MM.1S (cell line): ENCODE data around the gene SIN3A.

Source experiments
- DNase-seq: peaks from one replicate; pipeline ENCODE4 v3.0.0-alpha.2; 2015
- H2AFZ ChIP-seq: fragments of 300-600 bp; sonication (generic); 2 replicates; pipeline ENCODE4 v1.6.0; 2016; ENCODE audit warnings: antibody characterized with exemption, low read length
- H3F3A ChIP-seq: fragments of 300-600 bp; sonication (generic); 2 replicates; pipeline ENCODE4 v1.6.1; 2016; ENCODE audit warnings: mild to moderate bottlenecking, antibody characterized with exemption, low read length, moderate library complexity, mixed read lengths; ENCODE audit not compliant: insufficient read depth
- H3K27ac ChIP-seq: fragments of 300-600 bp; sonication (generic); 2 replicates; pipeline ENCODE4 v1.5.1; 2016; ENCODE audit warnings: mild to moderate bottlenecking, low read length
- H3K27me3 ChIP-seq: fragments of 300-600 bp; sonication (generic); replicated peaks from 2 replicates; pipeline ENCODE4 v1.6.0; 2016; ENCODE audit warnings: low read length; ENCODE audit not compliant: insufficient read depth
- H3K36me3 ChIP-seq: fragments of 300-600 bp; sonication (generic); replicated peaks from 2 replicates; pipeline ENCODE4 v1.6.1; 2016; ENCODE audit warnings: mild to moderate bottlenecking, low read length, mixed read lengths; ENCODE audit not compliant: insufficient read depth
- H3K4me1 ChIP-seq: fragments of 300-600 bp; sonication (generic); 2 replicates; pipeline ENCODE4 v1.6.1; 2016; ENCODE audit warnings: low read length, mixed read lengths
- H3K4me2 ChIP-seq: fragments of 300-600 bp; sonication (generic); 2 replicates; pipeline ENCODE4 v1.6.0; 2016; ENCODE audit warnings: low read depth, low read length
- H3K4me3 ChIP-seq: fragments of 300-600 bp; sonication (generic); 2 replicates; pipeline ENCODE4 v1.5.1; 2016; ENCODE audit warnings: low read length, mixed read lengths
- H3K79me2 ChIP-seq: fragments of 300-600 bp; sonication (generic); 2 replicates; pipeline ENCODE4 v1.6.1; 2016; ENCODE audit warnings: mixed run types, low read length, mixed read lengths
- H3K9ac ChIP-seq: fragments of 300-600 bp; sonication (generic); 2 replicates; pipeline ENCODE4 v1.6.1; 2016; ENCODE audit warnings: low read length, mixed read lengths
- H3K9me2 ChIP-seq: fragments of 300-600 bp; sonication (generic); replicated peaks from 2 replicates; pipeline ENCODE4 v1.6.1; 2016; ENCODE audit warnings: mild to moderate bottlenecking, low read length, mixed read lengths; ENCODE audit not compliant: insufficient read depth
- H3K9me3 ChIP-seq: fragments of 300-600 bp; sonication (generic); replicated peaks from 2 replicates; pipeline ENCODE4 v1.6.1; 2016; ENCODE audit warnings: mild to moderate bottlenecking, low read length, mixed read lengths; ENCODE audit not compliant: insufficient read depth
- H4K20me1 ChIP-seq: fragments of 300-600 bp; sonication (generic); 2 replicates; pipeline ENCODE4 v1.6.1; 2016; ENCODE audit warnings: mild to moderate bottlenecking, low read length, moderate library complexity, mixed read lengths; ENCODE audit not compliant: insufficient read depth
- EZH2 ChIP-seq: fragments of 300-600 bp; sonication (generic); optimal IDR thresholded peaks from 2 replicates; pipeline ENCODE3; 2017; ENCODE audit warnings: low read depth, mild to moderate bottlenecking, antibody characterized with exemption, low read length, mixed read lengths
- EZH2phosphoT487 ChIP-seq: fragments of 300-600 bp; sonication (generic); IDR thresholded peaks from 2 replicates; pipeline ENCODE4 v1.6.1; 2018; ENCODE audit warnings: antibody characterized with exemption, low read length
- TF ChIP-seq, protein P1 (sequence below): fragments of 300-600 bp; sonication (generic); IDR thresholded peaks from 2 replicates; pipeline ENCODE4 v1.5.1; 2016; ENCODE audit warnings: antibody characterized with exemption, low read length, mixed read lengths

Gene SIN3A

DNA sequence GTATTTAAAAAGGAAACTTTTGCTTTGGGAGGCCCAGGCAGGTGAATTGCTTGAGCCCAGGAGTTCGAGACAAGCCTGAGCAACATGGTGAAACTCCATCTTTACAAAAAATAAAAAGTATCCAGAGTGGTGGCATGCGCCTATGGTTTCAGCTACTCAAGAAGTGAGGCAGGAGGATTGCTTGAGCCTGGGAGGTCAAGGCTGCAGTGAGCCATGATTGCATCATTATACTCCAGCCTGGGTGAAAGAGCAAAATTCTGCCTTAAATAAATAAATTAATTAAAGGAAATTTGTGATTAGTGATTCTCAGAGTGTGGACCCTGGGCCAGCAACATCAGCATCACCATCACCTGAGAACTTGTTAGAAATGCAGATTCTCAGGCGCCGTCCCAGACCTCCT is 125.6 kb downstream of the SIN3A start:
- Histone ChIP-seq H3K27me3 (no peaks in the 10 kb centered on the region), H3K4me1 (no peaks in the 10 kb centered on the region), H3K36me3 (no peaks in the 10 kb centered on the region), H3K79me2 (no peaks in the 10 kb centered on the region), H4K20me1 (no peaks in the 10 kb centered on the region), H2AFZ (no peak overlapping the region), H3K27ac (no peak overlapping the region), H3K9me2 (no peaks in the 10 kb centered on the region), H3F3A (no peaks in the 10 kb centered on the region), H3K4me3 (no peak overlapping the region), H3K9ac (no peak overlapping the region), H3K9me3 (no peaks in the 10 kb centered on the region), H3K4me2 (no peak overlapping the region)
- TF ChIP-seq EZH2 (no peak), EZH2phosphoT487 (no peak)
- TF ChIP-seq, protein P1, sequence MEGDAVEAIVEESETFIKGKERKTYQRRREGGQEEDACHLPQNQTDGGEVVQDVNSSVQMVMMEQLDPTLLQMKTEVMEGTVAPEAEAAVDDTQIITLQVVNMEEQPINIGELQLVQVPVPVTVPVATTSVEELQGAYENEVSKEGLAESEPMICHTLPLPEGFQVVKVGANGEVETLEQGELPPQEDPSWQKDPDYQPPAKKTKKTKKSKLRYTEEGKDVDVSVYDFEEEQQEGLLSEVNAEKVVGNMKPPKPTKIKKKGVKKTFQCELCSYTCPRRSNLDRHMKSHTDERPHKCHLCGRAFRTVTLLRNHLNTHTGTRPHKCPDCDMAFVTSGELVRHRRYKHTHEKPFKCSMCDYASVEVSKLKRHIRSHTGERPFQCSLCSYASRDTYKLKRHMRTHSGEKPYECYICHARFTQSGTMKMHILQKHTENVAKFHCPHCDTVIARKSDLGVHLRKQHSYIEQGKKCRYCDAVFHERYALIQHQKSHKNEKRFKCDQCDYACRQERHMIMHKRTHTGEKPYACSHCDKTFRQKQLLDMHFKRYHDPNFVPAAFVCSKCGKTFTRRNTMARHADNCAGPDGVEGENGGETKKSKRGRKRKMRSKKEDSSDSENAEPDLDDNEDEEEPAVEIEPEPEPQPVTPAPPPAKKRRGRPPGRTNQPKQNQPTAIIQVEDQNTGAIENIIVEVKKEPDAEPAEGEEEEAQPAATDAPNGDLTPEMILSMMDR = no peak
- DNase-seq = no peak

DNA sequence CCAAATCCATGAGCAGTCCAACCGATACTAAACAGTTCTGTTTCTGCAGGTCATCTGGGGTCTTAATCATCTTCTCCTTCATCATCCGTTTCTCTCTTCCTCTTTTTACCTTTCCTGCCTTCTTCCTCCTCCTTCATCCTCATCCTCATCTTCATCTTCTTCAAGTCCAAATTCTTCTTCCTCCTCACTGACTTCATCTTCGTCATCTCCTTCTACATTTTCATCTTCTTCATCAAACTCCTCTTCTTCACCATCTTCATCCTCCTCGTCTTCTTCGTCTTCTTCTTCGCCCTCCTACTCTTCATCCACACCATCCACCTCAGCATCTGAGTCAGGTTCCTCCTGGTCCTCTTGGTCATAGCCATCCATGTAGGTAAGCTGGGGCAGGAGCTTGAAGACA is 129.8 kb downstream of the SIN3A start:
- no peak overlapping the region for H3K27ac ChIP-seq
- no peak for DNase-seq
- H3K79me2 ChIP-seq = no peaks in the 10 kb centered on the region
- H3K9ac ChIP-seq = no peak overlapping the region
- no peak overlapping the region for H2AFZ ChIP-seq
- no peaks in the 10 kb centered on the region for H4K20me1 ChIP-seq
- no peak overlapping the region for H3K4me2 ChIP-seq
- H3K27me3 ChIP-seq = no peaks in the 10 kb centered on the region
- no peak overlapping the region for H3K4me3 ChIP-seq
- no peaks in the 10 kb centered on the region for H3K36me3 ChIP-seq
- TF ChIP-seq, protein P1 = no peak
- TF ChIP-seq EZH2phosphoT487 (no peak), EZH2 (no peak)
- H3K9me3 ChIP-seq = no peaks in the 10 kb centered on the region
- no peaks in the 10 kb centered on the region for H3K4me1 ChIP-seq
- H3K9me2 ChIP-seq = no peaks in the 10 kb centered on the region
- H3F3A ChIP-seq = no peaks in the 10 kb centered on the region
